Transverse colon (tissue), 4 donors: ENCODE results near the gene SLC39A3. TPM values are rescaled to one million over a fixed set of nuclear protein-coding genes. Genes with fewer than 3 reads are reported as not detected.

Experiments used
- DNase-seq: peaks from one replicate; pipeline ENCODE4 v3.0.0-alpha.2; 2019
- H3K27ac ChIP-seq, 4 donors: fragments of 200-600 bp; sonication (generic); 2 replicates each; pipeline ENCODE4 v1.5.1; 2016 to 2018; ENCODE audit warnings: inconsistent platforms in 4 of 4
- H3K27me3 ChIP-seq: fragments of 200-600 bp; sonication (generic); 2 replicates; pipeline ENCODE4 v1.5.1; 2017; ENCODE audit warnings: inconsistent platforms
- H3K36me3 ChIP-seq, 4 donors: fragments of 200-600 bp; sonication (generic); 2 replicates each; pipeline ENCODE4 v1.5.1; 2017 to 2019; ENCODE audit warnings: inconsistent platforms in 4 of 4
- H3K4me1 ChIP-seq, 4 donors: fragments of 200-600 bp; sonication (generic); 2 replicates each; pipeline ENCODE4 v1.5.1; 2017 to 2020; ENCODE audit warnings: inconsistent platforms in 4 of 4
- H3K4me3 ChIP-seq, 4 donors: fragments of 200-600 bp; sonication (generic); 1 replicate in 1 of 4; 2 replicates in 3 of 4; pipeline versions ENCODE4 v1.5.1 to v1.6.1; 2017 to 2019; ENCODE audit warnings: inconsistent platforms in 4 of 4
- H3K9me3 ChIP-seq, 2 donors: fragments of 200-600 bp; sonication (generic); 2 replicates each; pipeline ENCODE4 v1.5.1; 2017 to 2019; ENCODE audit warnings: inconsistent platforms in 2 of 2
- CTCF ChIP-seq, 5 experiments: fragments of 200-600 bp in 3 of 5; fragments of 450-650 bp in 2 of 5; sonication (generic) in 3 of 5; IDR thresholded peaks; 1 replicate in 2 of 5; 2 replicates in 3 of 5; pipeline ENCODE4 v1.5.1; 2016 to 2017; ENCODE audit warnings: antibody characterized with exemption in 5 of 5, inconsistent platforms in 3 of 5, mild to moderate bottlenecking in 2 of 5, moderate library complexity in 1 of 5
- EP300 ChIP-seq: sonication (generic); formaldehyde crosslinking; IDR thresholded peaks from one replicate; pipeline ENCODE4 v1.6.1; 2017; ENCODE audit warnings: antibody characterized with exemption, low read depth
- POLR2A ChIP-seq: fragments of 450-650 bp; IDR thresholded peaks from one replicate; pipeline ENCODE4 v1.6.1; 2016; ENCODE audit warnings: antibody characterized with exemption, mild to moderate bottlenecking, moderate library complexity
- POLR2AphosphoS5 ChIP-seq, 3 donors: sonication (generic); formaldehyde crosslinking; IDR thresholded peaks; one replicate each; pipeline ENCODE4 v1.6.1; 2016; ENCODE audit warnings: antibody characterized with exemption in 3 of 3
- WGBS, 2 donors: methylation state at CpG; one replicate each; pipeline ENCODE4 v1.1.5; 2018; ENCODE audit warnings: low coverage in 1 of 2; 5-methylcytosine and 5-hydroxymethylcytosine counted together
- in situ Hi-C, 4 donors: fragments of 200-750 bp; cut with MboI; loops; one replicate each; pipeline versions ENCODE4 v1.15.0 to v1.15.1; 2017; ENCODE audit warnings: low sequenced_read_pairs in 3 of 4, low pct_ligation_motif_present in 1 of 4, low pct_unique_long_range_greater_than_20kb in 1 of 4
- intact Hi-C: fragments of 100-400 bp; cut with DNase I; formaldehyde crosslinking; loops from one replicate; pipeline ENCODE4 v1.15.1; 2023; ENCODE audit warnings: low total_unique reads
- total RNA-seq, 4 donors: library from RNA; depleted of rRNA; stranded (reverse); fragments of >200 nt; gene quantifications; one replicate each; pipeline ENCODE4 v1.1.0, GENCODE V29; 2016

Gene SLC39A3
- total RNA-seq, 4 donors from 2014 or later, result 10.1 to 40.4 (median 24.7) TPM

GRCh38 chr19:2719232-2719735 lies 20.5 kb downstream of the SLC39A3 start:
- 17 to 35% methylated on average over 1 to 7 of the region's 7 CpGs for WGBS, 2 donors
- peaks cover 65% of the 10 kb centered on the region for H3K27me3 ChIP-seq
- in situ Hi-C loops, result no loop called here

GRCh38 chr19:2717638-2718541 lies 21.9 kb downstream of the SLC39A3 start:
- TF ChIP-seq POLR2A (no peak), POLR2AphosphoS5 (IDR thresholded peaks at IDR 0.05) (no peak), EP300 (no peak), CTCF (IDR thresholded peaks at IDR 0.05) (no peak)
- H3K9me3 ChIP-seq, result no peaks in the 10 kb centered on the region
- H3K4me3 ChIP-seq, result no peak overlapping the region
- DNase-seq, result no peak
- peaks cover 52% of the 10 kb centered on the region for H3K27me3 ChIP-seq
- 68 to 89% methylated on average over 3 to 49 of the region's 52 CpGs for WGBS, 2 donors
- H3K36me3 ChIP-seq, result no peaks in the 10 kb centered on the region
- intact Hi-C loops (no loop called here), in situ Hi-C loops (no loop called here)
- no peak overlapping the region for H3K27ac ChIP-seq
- peaks cover 9 to 21% (median 16%) of the 10 kb centered on the region in 4 donors for H3K4me1 ChIP-seq

More at GRCh38 chr19:2719232-2719735, 20.5 kb downstream of the SLC39A3 start:
- Histone ChIP-seq H3K4me3 (no peak overlapping the region), H3K9me3 (no peaks in the 10 kb centered on the region), H3K4me1 (peaks cover 9 to 28% (median 19%) of the 10 kb centered on the region in 4 donors), H3K36me3 (no peaks in the 10 kb centered on the region), H3K27ac (no peak overlapping the region)
- intact Hi-C loops, result no loop called here
- DNase-seq, result no peak
- TF ChIP-seq CTCF (IDR thresholded peaks at IDR 0.05) (no peak), POLR2AphosphoS5 (IDR thresholded peaks at IDR 0.05) (no peak), EP300 (no peak), POLR2A (no peak)

GRCh38 chr19:2716722-2717637 lies 22.8 kb downstream of the SLC39A3 start:
- H3K36me3 ChIP-seq, result no peaks in the 10 kb centered on the region
- in situ Hi-C loops (no loop called here), intact Hi-C loops (no loop called here)
- TF ChIP-seq POLR2A, result no peak
- TF ChIP-seq POLR2AphosphoS5 (IDR thresholded peaks at IDR 0.05), result no peak
- TF ChIP-seq EP300, result no peak
- TF ChIP-seq CTCF (IDR thresholded peaks at IDR 0.05), result no peak
- H3K4me3 ChIP-seq, result no peak overlapping the region
- peaks cover 43% of the 10 kb centered on the region for H3K27me3 ChIP-seq
- peaks cover 9 to 18% (median 14%) of the 10 kb centered on the region in 4 donors for H3K4me1 ChIP-seq
- H3K27ac ChIP-seq, result no peak overlapping the region
- H3K9me3 ChIP-seq, result no peaks in the 10 kb centered on the region
- WGBS, 2 donors, result 80 to 90% methylated on average over 2 to 48 of the region's 51 CpGs
- DNase-seq, result no peak

- in situ Hi-C loops, result no loop called here
- 66% methylated on average over 19 of the region's 19 CpGs; no CpG with 5 or more reads in 1 of the 2 donors for WGBS, 2 donors
- intact Hi-C loops, result no loop called here
- Histone ChIP-seq H3K4me1 (peaks cover 9 to 12% (median 11%) of the 10 kb centered on the region in 4 donors), H3K9me3 (no peaks in the 10 kb centered on the region), H3K27me3 (peaks cover 36% of the 10 kb centered on the region), H3K36me3 (no peaks in the 10 kb centered on the region), H3K27ac (no peak overlapping the region), H3K4me3 (no peak overlapping the region)
- TF ChIP-seq CTCF (IDR thresholded peaks at IDR 0.05), result no peak
- no peak for TF ChIP-seq POLR2A
- no peak for TF ChIP-seq EP300
- no peak for TF ChIP-seq POLR2AphosphoS5 (IDR thresholded peaks at IDR 0.05)
- DNase-seq, result no peak
These were observed 23.6 kb downstream of the SLC39A3 start for GRCh38 chr19:2716275-2716650.
